IMR-90 (cell line): Measurements from ENCODE around the gene DTX3. TPM values are rescaled to one million over a fixed set of nuclear protein-coding genes. Genes with fewer than 3 reads are reported as not detected.

ENCODE experiments used
- ATAC-seq: fragments of 200-7000 bp; cut with Tn5 transposase; 2 replicates; pipeline ENCODE4 v1.9.1; 2020; ENCODE audit warnings: low read depth, mild to moderate bottlenecking, moderate library complexity
- BruUV-seq: library from RNA; stranded (reverse); fragments of 400-500 nt; replicated peaks from 2 replicates; lab custom pipeline; 2021; lab: Mats Ljungman, UMichigan
- CTCF ChIA-PET: fragments of 300-600 bp; formaldehyde crosslinking; extraction: SDS; loops from one replicate; lab custom pipeline; 2021; ENCODE audit warnings: antibody characterized with exemption; lab: Yijun Ruan, JAX
- POLR2A ChIA-PET: fragments of 300-600 bp; sonication (Branson Sonifier 250); formaldehyde crosslinking; loops from one replicate; lab custom pipeline; 2022; ENCODE audit warnings: antibody characterized with exemption; ENCODE audit not compliant: unreplicated experiment; lab: Charles Lee
- DNase-seq: peaks from one replicate; pipeline ENCODE4 v3.0.0; 2013
- H2AFZ ChIP-seq: replicated peaks from 2 replicates; pipeline ENCODE3; 2013; ENCODE audit warnings: low read length, mild to moderate bottlenecking; ENCODE audit not compliant: poor library complexity
- H2AK5ac ChIP-seq: 2 replicates; pipeline ENCODE4 v1.6.1; 2013; ENCODE audit warnings: low read depth, low read length, inconsistent platforms
- H2AK9ac ChIP-seq: replicated peaks from 2 replicates; pipeline ENCODE3; 2013; ENCODE audit warnings: mild to moderate bottlenecking, low read depth, low read length, moderate library complexity; ENCODE audit not compliant: poor library complexity
- H2BK120ac ChIP-seq: 2 replicates; pipeline ENCODE4 v1.6.1; 2013; ENCODE audit warnings: low read depth, low read length, inconsistent platforms
- H2BK15ac ChIP-seq: 3 replicates; pipeline ENCODE4 v1.6.1; 2013; ENCODE audit warnings: low read depth, low read length, inconsistent platforms
- H2BK20ac ChIP-seq: 2 replicates; pipeline ENCODE4 v1.6.1; 2013; ENCODE audit warnings: low read depth, mild to moderate bottlenecking, inconsistent platforms, low read length, moderate library complexity
- H2BK5ac ChIP-seq: 2 replicates; pipeline ENCODE4 v1.6.1; 2013; ENCODE audit warnings: mild to moderate bottlenecking, low read depth, low read length, inconsistent platforms; ENCODE audit not compliant: poor library complexity, severe bottlenecking
- H3K14ac ChIP-seq: replicated peaks from 2 replicates; pipeline ENCODE4 v1.6.1; 2013; ENCODE audit warnings: low read depth, low read length, inconsistent platforms
- H3K18ac ChIP-seq: 2 replicates; pipeline ENCODE4 v1.6.1; 2013; ENCODE audit warnings: low read depth, low read length, control low read depth
- H3K23ac ChIP-seq: 2 replicates; pipeline ENCODE4 v1.6.1; 2013; ENCODE audit warnings: low read depth, low read length, inconsistent platforms
- H3K27ac ChIP-seq: 2 replicates; pipeline ENCODE4 v1.5.1; 2013; ENCODE audit warnings: mild to moderate bottlenecking, control low read depth, low read length; ENCODE audit not compliant: insufficient read depth
- H3K27me3 ChIP-seq: 2 replicates; pipeline ENCODE4 v1.6.1; 2013; ENCODE audit warnings: low read length; ENCODE audit not compliant: control insufficient read depth, insufficient read depth
- H3K36me3 ChIP-seq: 2 replicates; pipeline ENCODE4 v1.6.1; 2013; ENCODE audit warnings: low read length, mixed read lengths; ENCODE audit not compliant: control insufficient read depth, insufficient read depth
- H3K4ac ChIP-seq: 2 replicates; pipeline ENCODE4 v1.6.1; 2013; ENCODE audit warnings: low read depth, low read length, inconsistent platforms
- H3K4me1 ChIP-seq: 2 replicates; pipeline ENCODE4 v1.6.1; 2013; ENCODE audit warnings: low read length, mixed read lengths; ENCODE audit not compliant: control insufficient read depth, insufficient read depth
- H3K4me2 ChIP-seq: 2 replicates; pipeline ENCODE4 v1.6.1; 2013; ENCODE audit warnings: low read depth, mild to moderate bottlenecking, control low read depth, low read length, moderate library complexity
- H3K4me3 ChIP-seq: 2 replicates; pipeline ENCODE4 v1.5.1; 2013; ENCODE audit warnings: low read depth, mild to moderate bottlenecking, control low read depth, low read length, moderate library complexity; ENCODE audit not compliant: insufficient read depth
- H3K56ac ChIP-seq: 2 replicates; pipeline ENCODE4 v1.6.1; 2013; ENCODE audit warnings: low read length, inconsistent platforms; ENCODE audit not compliant: insufficient read depth; ENCODE audit errors: extremely low read depth
- H3K79me1 ChIP-seq, 2 experiments: 2 replicates each; pipeline ENCODE4 v1.6.1; 2013; ENCODE audit warnings: low read length in 2 of 2, inconsistent platforms in 1 of 2, low read depth in 1 of 2
- H3K9ac ChIP-seq: 2 replicates; pipeline ENCODE4 v1.6.1; 2013; ENCODE audit warnings: low read depth, low read length, control low read depth
- H3K9me1 ChIP-seq: 2 replicates; pipeline ENCODE4 v1.6.1; 2013; ENCODE audit warnings: low read length, inconsistent platforms; ENCODE audit not compliant: insufficient read depth
- H3K9me3 ChIP-seq: 2 replicates; pipeline ENCODE4 v1.6.1; 2013; ENCODE audit warnings: low read length; ENCODE audit not compliant: control insufficient read depth, insufficient read depth
- H4K20me1 ChIP-seq: 2 replicates; pipeline ENCODE4 v1.6.1; 2013; ENCODE audit warnings: low read length, inconsistent platforms; ENCODE audit not compliant: insufficient read depth
- H4K5ac ChIP-seq: 2 replicates; pipeline ENCODE4 v1.6.1; 2013; ENCODE audit warnings: mild to moderate bottlenecking, low read depth, low read length, control low read depth
- H4K8ac ChIP-seq, 2 experiments: 2 replicates each; pipeline ENCODE4 v1.6.1; 2013; ENCODE audit warnings: low read depth in 2 of 2, low read length in 2 of 2, control low read depth in 1 of 2, inconsistent platforms in 1 of 2
- H4K91ac ChIP-seq: 2 replicates; pipeline ENCODE4 v1.6.1; 2013; ENCODE audit warnings: low read depth, low read length, inconsistent platforms; ENCODE audit not compliant: insufficient read depth
- BHLHE40 ChIP-seq: fragments of 150-350 bp; IDR thresholded peaks from 2 replicates; pipeline ENCODE4 v1.6.1; 2016; ENCODE audit warnings: mild to moderate bottlenecking, low read depth, low read length
- CEBPB ChIP-seq: IDR thresholded peaks from 2 replicates; pipeline ENCODE4 v1.6.1; 2012; ENCODE audit warnings: low read depth, low read length, improper control_type of control experiment
- CHD1 ChIP-seq: IDR thresholded peaks from 2 replicates; pipeline ENCODE4 v1.6.1; 2012; ENCODE audit warnings: low read depth, low read length, improper control_type of control experiment
- FOS ChIP-seq: fragments of 150-350 bp; IDR thresholded peaks from 2 replicates; pipeline ENCODE4 v1.6.1; 2016; ENCODE audit warnings: low read depth, low read length
- MAFK ChIP-seq: IDR thresholded peaks from 2 replicates; pipeline ENCODE4 v1.6.1; 2012; ENCODE audit warnings: low read depth, low read length, improper control_type of control experiment
- MAZ ChIP-seq: IDR thresholded peaks from 2 replicates; pipeline ENCODE4 v1.6.1; 2012; ENCODE audit warnings: low read depth, mild to moderate bottlenecking, low read length, improper control_type of control experiment, moderate library complexity, borderline replicate concordance
- MXI1 ChIP-seq: IDR thresholded peaks from 2 replicates; pipeline ENCODE4 v1.6.1; 2012; ENCODE audit warnings: low read depth, mild to moderate bottlenecking, low read length, moderate library complexity, borderline replicate concordance
- NFE2L2 ChIP-seq: fragments of 150-350 bp; IDR thresholded peaks from 2 replicates; pipeline ENCODE4 v1.6.1; 2016; ENCODE audit warnings: low read depth, mild to moderate bottlenecking, low read length
- POLR2A ChIP-seq: IDR thresholded peaks from 2 replicates; pipeline ENCODE4 v1.6.1; 2012; ENCODE audit warnings: mild to moderate bottlenecking, low read depth, low read length
- RAD21 ChIP-seq: IDR thresholded peaks from 2 replicates; pipeline ENCODE4 v1.6.1; 2012; ENCODE audit warnings: low read length, improper control_type of control experiment
- RCOR1 ChIP-seq: IDR thresholded peaks from 2 replicates; pipeline ENCODE4 v1.6.1; 2012; ENCODE audit warnings: mild to moderate bottlenecking, low read length, improper control_type of control experiment; ENCODE audit not compliant: insufficient replicate concordance
- RFX5 ChIP-seq: IDR thresholded peaks from 2 replicates; pipeline ENCODE4 v1.8.0; 2012; ENCODE audit warnings: low read depth, mild to moderate bottlenecking, low read length, moderate library complexity
- SMC3 ChIP-seq: fragments of 150-350 bp; IDR thresholded peaks from 2 replicates; pipeline ENCODE4 v1.6.1; 2016; ENCODE audit warnings: low read depth, mild to moderate bottlenecking, antibody characterized with exemption, low read length, moderate library complexity
- USF2 ChIP-seq: fragments of 150-350 bp; IDR thresholded peaks from 2 replicates; pipeline ENCODE4 v1.6.1; 2017; ENCODE audit warnings: mild to moderate bottlenecking, antibody characterized with exemption, low read length, low read depth
- WGBS, 2 experiments: methylation state at CpG; one replicate each; pipeline versions ENCODE4 v1.1.5 to v1.1.7; 2013; ENCODE audit warnings: missing lambda C conversion rate in 2 of 2; ENCODE audit not compliant: insufficient read length in 1 of 2; ENCODE audit errors: extremely low coverage in 2 of 2; 5-methylcytosine and 5-hydroxymethylcytosine counted together
- dilution Hi-C: fragments of 300-500 bp; cut with HindIII; formaldehyde crosslinking; loops from one replicate; pipeline ENCODE4 v1.14.3; 2018; ENCODE audit warnings: low sequenced_read_pairs; ENCODE audit not compliant: unreplicated experiment
- in situ Hi-C: fragments of 300-500 bp; cut with MboI; formaldehyde crosslinking; loops from 3 replicates; pipeline ENCODE4 v1.14.3; 2019; ENCODE audit warnings: low sequenced_read_pairs, inconsistent platforms, mixed read lengths
- intact Hi-C: fragments of 100-400 bp; cut with micrococcal nuclease; formaldehyde crosslinking; loops from 2 replicates; pipeline ENCODE4 v1.10.0; 2022
- polyA plus RNA-seq, 3 experiments: library from polyadenylated mRNA; depleted of rRNA; stranded (reverse); fragments of >200 nt; gene quantifications; 2 replicates each; pipeline ENCODE4 v1.2.3, GENCODE V29; 2012; ENCODE audit warnings: low replicate concordance in 1 of 3
- total RNA-seq: library from RNA; depleted of rRNA; stranded (reverse); fragments of >200 nt; gene quantifications from 2 replicates; pipeline ENCODE4 v1.2.3, GENCODE V29; 2012
- TF ChIP-seq, protein P1 (sequence below): fragments of 150-350 bp; IDR thresholded peaks from 2 replicates; pipeline ENCODE4 v1.6.1; 2016; ENCODE audit warnings: low read depth, mild to moderate bottlenecking, low read length, moderate library complexity, borderline replicate concordance
- TF ChIP-seq, protein P2 (sequence below): conservative IDR thresholded peaks from 2 replicates; pipeline ENCODE4 v1.5.1; 2012; ENCODE audit warnings: mild to moderate bottlenecking, low read depth, low read length, improper control_type of control experiment

The DTX3 gene
- total and polyA plus RNA-seq, 2 of the 4 experiments (the other 2 are of a cell fraction): 2.9 to 14.6 TPM

GRCh38 chr12:57638096-57638495 lies 33.5 kb downstream of the DTX3 start:
- no peak overlapping the region for H2BK120ac ChIP-seq
- H2AK5ac ChIP-seq: no peak overlapping the region
- H2BK15ac ChIP-seq: no peak overlapping the region
- no peak overlapping the region for H3K56ac ChIP-seq
- no peak overlapping the region for H3K23ac ChIP-seq
- H4K5ac ChIP-seq: no peak overlapping the region
- BruUV-seq: no TSS peak
- no peaks in the 10 kb centered on the region for H3K9me3 ChIP-seq
- no peak for TF ChIP-seq FOS
- no peak for TF ChIP-seq MAZ
- TF ChIP-seq, protein P1, sequence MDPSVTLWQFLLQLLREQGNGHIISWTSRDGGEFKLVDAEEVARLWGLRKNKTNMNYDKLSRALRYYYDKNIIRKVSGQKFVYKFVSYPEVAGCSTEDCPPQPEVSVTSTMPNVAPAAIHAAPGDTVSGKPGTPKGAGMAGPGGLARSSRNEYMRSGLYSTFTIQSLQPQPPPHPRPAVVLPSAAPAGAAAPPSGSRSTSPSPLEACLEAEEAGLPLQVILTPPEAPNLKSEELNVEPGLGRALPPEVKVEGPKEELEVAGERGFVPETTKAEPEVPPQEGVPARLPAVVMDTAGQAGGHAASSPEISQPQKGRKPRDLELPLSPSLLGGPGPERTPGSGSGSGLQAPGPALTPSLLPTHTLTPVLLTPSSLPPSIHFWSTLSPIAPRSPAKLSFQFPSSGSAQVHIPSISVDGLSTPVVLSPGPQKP: no peak
- TF ChIP-seq RAD21: no peak
- TF ChIP-seq, protein P2, sequence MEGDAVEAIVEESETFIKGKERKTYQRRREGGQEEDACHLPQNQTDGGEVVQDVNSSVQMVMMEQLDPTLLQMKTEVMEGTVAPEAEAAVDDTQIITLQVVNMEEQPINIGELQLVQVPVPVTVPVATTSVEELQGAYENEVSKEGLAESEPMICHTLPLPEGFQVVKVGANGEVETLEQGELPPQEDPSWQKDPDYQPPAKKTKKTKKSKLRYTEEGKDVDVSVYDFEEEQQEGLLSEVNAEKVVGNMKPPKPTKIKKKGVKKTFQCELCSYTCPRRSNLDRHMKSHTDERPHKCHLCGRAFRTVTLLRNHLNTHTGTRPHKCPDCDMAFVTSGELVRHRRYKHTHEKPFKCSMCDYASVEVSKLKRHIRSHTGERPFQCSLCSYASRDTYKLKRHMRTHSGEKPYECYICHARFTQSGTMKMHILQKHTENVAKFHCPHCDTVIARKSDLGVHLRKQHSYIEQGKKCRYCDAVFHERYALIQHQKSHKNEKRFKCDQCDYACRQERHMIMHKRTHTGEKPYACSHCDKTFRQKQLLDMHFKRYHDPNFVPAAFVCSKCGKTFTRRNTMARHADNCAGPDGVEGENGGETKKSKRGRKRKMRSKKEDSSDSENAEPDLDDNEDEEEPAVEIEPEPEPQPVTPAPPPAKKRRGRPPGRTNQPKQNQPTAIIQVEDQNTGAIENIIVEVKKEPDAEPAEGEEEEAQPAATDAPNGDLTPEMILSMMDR: no peak
- no peak for TF ChIP-seq RFX5
- no peak for TF ChIP-seq CEBPB
- no peak for TF ChIP-seq CHD1
- TF ChIP-seq USF2: no peak
- TF ChIP-seq MAFK: no peak
- TF ChIP-seq NFE2L2: no peak
- no peak for TF ChIP-seq SMC3
- no peak for TF ChIP-seq RCOR1
- TF ChIP-seq BHLHE40: no peak
- TF ChIP-seq POLR2A: no peak
- TF ChIP-seq MXI1: no peak
- POLR2A ChIA-PET: no interaction called here
- H4K20me1 ChIP-seq: no peaks in the 10 kb centered on the region
- intact Hi-C loops: no loop called here
- H3K4me2 ChIP-seq: no peak overlapping the region
- in situ Hi-C loops: no loop called here
- no peak overlapping the region for H2AFZ ChIP-seq
- H2AK9ac ChIP-seq: no peak overlapping the region
- H3K9me1 ChIP-seq: no peaks in the 10 kb centered on the region
- no peak overlapping the region for H2BK5ac ChIP-seq
- no peaks in the 10 kb centered on the region for H3K79me1 ChIP-seq
- no peak for DNase-seq
- no peak overlapping the region for H3K9ac ChIP-seq
- ATAC-seq: no peak
- H4K8ac ChIP-seq: no peak overlapping the region
- CTCF ChIA-PET: interaction anchor here (1.1 kb wide), 1 partner anchor 54 kb away, joined by 3 read pairs; no protein-coding TSS in a partner anchor
- no peak overlapping the region for H3K18ac ChIP-seq
- no peak overlapping the region for H4K91ac ChIP-seq
- H3K27me3 ChIP-seq: peaks cover 25% of the 10 kb centered on the region
- H3K4me3 ChIP-seq: no peak overlapping the region
- dilution Hi-C loops: no loop called here
- H3K27ac ChIP-seq: no peak overlapping the region
- WGBS, 2 experiments: 60% methylated on average over 1 of the region's 3 CpGs; no CpG with 5 or more reads in 1 of the 2 experiments
- no peak overlapping the region for H2BK20ac ChIP-seq
- 0 out of 2 replicates have a peak, but pooled peaks cover 1% of the 10 kb centered on the region for H3K4me1 ChIP-seq
- H3K4ac ChIP-seq: no peak overlapping the region
- H3K36me3 ChIP-seq: no peaks in the 10 kb centered on the region
- H3K14ac ChIP-seq: no peak overlapping the region
